ENCODE data around the gene TEDC1.

TEDC1 gene

DNA sequence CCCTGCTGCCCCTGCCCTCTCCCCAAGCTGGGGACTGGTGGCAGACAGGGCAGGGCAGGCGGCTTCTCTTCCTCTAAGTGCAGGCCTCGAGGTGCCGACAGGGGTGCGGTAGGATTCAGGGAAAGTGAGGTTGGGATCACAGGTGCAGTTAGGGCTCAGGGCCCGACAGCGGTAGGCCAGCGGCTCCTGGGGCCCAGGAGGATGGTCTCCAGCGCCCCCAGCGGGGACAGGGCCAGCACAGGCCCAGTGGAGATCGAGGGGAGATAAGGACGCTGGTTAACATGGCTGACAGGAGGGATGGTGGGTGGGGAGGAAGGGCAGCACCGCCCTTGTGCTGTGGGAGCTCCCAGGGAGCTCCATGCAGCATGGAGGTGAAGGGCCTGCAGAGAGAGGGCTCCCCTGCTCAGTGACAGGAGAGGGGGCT, 5.3 kb upstream of the TEDC1 start:
- Histone ChIP-seq H3K79me2 (ENCODE audit: control insufficient read depth, insufficient read depth, low read length) (no peaks in the 10 kb centered on the region), H3K9ac (ENCODE audit: low read length) (peak overlapping the region; percentile 34), H3K4me2 (ENCODE audit: low read length) (peak overlapping the region; percentile 54), H2BK120ac (ENCODE audit: low read depth, low read length) (no peak overlapping the region), H4K8ac (ENCODE audit: low read depth, low read length) (no peak overlapping the region), H3K27me3 (ENCODE audit: insufficient read depth, low read length, poor library complexity) (peaks cover 8% of the 10 kb centered on the region), H3K27ac (ENCODE audit: low read depth, low read length) (no peak overlapping the region), H3K36me3 (ENCODE audit: control insufficient read depth, insufficient read depth, low read length) (no peaks in the 10 kb centered on the region), H3K18ac (ENCODE audit: low read length) (no peak overlapping the region), H2BK15ac (replicated peaks; ENCODE audit: low read depth) (no peak overlapping the region), H3K4me1 (ENCODE audit: control insufficient read depth, low read depth, low read length) (peaks cover 5% of the 10 kb centered on the region), H3K56ac (ENCODE audit: low read length) (peak overlapping the region; percentile 73), H2BK5ac (ENCODE audit: low read length) (no peak overlapping the region), H3K79me1 (ENCODE audit: low read length) (no peaks in the 10 kb centered on the region), H3K4ac (ENCODE audit: low read depth, low read length) (no peak overlapping the region), H2AK5ac (ENCODE audit: low read length) (no peak overlapping the region), H3K4me3 (ENCODE audit: low read length) (no peak overlapping the region), H3K23ac (ENCODE audit: low read length) (no peak overlapping the region), H4K5ac (ENCODE audit: low read length) (no peak overlapping the region)
- no CpG with 5 or more reads among the region's 12 CpGs for WGBS (ENCODE audit: extremely low coverage, insufficient coverage, low lambda C conversion rate)
- DNase-seq, result peak; percentile 93

DNA sequence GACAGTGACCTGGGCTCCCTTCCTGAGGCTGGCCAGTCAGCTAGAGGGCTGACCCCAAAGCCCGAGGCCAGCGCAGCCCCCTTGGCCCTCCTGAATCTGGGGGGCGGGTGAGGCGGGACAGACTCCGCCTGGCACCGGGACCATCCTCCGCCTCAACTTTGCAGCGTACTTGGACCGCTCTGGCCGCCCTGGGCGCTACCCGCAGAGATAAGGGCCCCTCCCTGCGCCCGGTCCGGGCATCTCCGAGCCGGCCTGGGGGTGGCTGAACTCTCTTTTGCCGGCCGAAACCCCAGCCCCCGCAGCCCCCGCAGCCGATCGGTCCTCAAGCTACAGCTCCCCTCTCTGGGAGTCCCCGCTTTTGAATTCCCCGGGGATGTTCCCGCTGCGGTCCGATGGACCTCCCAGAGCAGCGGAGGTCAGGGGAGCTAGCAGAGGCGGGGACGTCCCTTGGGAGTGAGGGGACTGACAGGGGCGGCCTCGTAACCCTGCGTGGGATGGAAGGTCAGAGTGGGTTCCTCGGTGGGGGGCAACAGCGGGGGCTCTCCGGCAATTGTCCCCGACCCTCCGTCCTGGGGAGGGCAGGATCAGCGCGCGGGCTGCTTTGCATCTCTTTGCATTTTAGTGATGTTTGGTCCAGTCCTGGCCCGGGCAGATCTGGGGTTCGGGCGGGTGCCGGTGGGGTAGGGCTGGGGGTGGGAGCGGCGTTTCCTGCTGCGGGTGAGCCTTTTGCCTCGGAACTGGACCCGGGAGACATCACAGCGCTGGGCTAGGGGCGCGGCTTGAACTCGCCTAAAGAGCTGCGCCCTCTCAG, 4.7 kb upstream of the TEDC1 start, which contains the start of gene CRIP1:
Gene CRIP1 (plus strand): TSS at position 724 of the 811 bp plus-strand sequence. CDS start 374 bp downstream, outside the sequence.
- H3K4me3 ChIP-seq (ENCODE audit: low read length), result peak within 1 kb of the TSS; percentile 17
- no peak within 1 kb of the TSS for H2BK15ac ChIP-seq (replicated peaks; ENCODE audit: low read depth)

DNA sequence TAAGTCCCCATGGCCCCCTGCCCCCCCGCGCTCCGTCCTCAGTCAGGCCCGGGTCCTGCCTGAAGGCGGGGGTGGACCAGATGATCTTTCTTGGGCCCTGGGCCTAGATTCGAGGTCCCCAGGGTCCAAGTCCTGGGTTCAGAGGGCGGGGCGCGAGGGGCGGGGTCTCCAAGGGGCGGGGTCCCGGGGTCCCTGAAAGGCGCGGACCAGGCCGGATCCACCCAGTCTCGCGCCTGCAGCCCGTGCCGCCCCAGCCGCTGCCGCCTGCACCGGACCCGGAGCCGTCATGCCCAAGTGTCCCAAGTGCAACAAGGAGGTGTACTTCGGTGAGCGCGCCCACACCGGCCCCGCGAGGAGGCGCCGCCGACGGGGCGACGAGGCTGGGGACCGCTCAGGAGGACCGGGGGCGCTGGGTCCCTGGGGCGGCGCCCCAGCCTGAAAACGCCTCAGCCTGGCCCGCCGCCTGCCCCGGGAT, 4.0 kb upstream of the TEDC1 start:
- H3K23ac ChIP-seq (ENCODE audit: low read length), result no peak overlapping the region
- peak overlapping the region; percentile 70 for H3K9ac ChIP-seq (ENCODE audit: low read length)
- H3K18ac ChIP-seq (ENCODE audit: low read length), result peak overlapping the region; percentile 13
- H2BK15ac ChIP-seq (replicated peaks; ENCODE audit: low read depth), result no peak overlapping the region
- H2BK5ac ChIP-seq (ENCODE audit: low read length), result no peak overlapping the region
- H4K8ac ChIP-seq (ENCODE audit: low read depth, low read length), result no peak overlapping the region
- H3K4me2 ChIP-seq (ENCODE audit: low read length), result peak overlapping the region; percentile 54
- no peaks in the 10 kb centered on the region for H3K79me2 ChIP-seq (ENCODE audit: control insufficient read depth, insufficient read depth, low read length)
- peak overlapping the region; percentile 17 for H3K4me3 ChIP-seq (ENCODE audit: low read length)
- no peaks in the 10 kb centered on the region for H3K79me1 ChIP-seq (ENCODE audit: low read length)
- no peaks in the 10 kb centered on the region for H3K36me3 ChIP-seq (ENCODE audit: control insufficient read depth, insufficient read depth, low read length)
- H3K4ac ChIP-seq (ENCODE audit: low read depth, low read length), result no peak overlapping the region
- H4K5ac ChIP-seq (ENCODE audit: low read length), result no peak overlapping the region
- H2BK120ac ChIP-seq (ENCODE audit: low read depth, low read length), result no peak overlapping the region
- WGBS (ENCODE audit: extremely low coverage, insufficient coverage, low lambda C conversion rate), result no CpG with 5 or more reads among the region's 45 CpGs
- no peaks in the 10 kb centered on the region for H3K4me1 ChIP-seq (ENCODE audit: control insufficient read depth, low read depth, low read length)
- H3K27me3 ChIP-seq (ENCODE audit: insufficient read depth, low read length, poor library complexity), result peaks cover 8% of the 10 kb centered on the region
- H3K27ac ChIP-seq (ENCODE audit: low read depth, low read length), result no peak overlapping the region
- no peak for DNase-seq
- H3K56ac ChIP-seq (ENCODE audit: low read length), result peak overlapping the region; percentile 81
- no peak overlapping the region for H2AK5ac ChIP-seq (ENCODE audit: low read length)

More for the DNA sequence above, 4.7 kb upstream of the TEDC1 start, which contains the start of gene CRIP1:
- Histone ChIP-seq H3K23ac (ENCODE audit: low read length) (no peak within 1 kb of the TSS), H2BK5ac (ENCODE audit: low read length) (no peak within 1 kb of the TSS), H2AK5ac (ENCODE audit: low read length) (no peak within 1 kb of the TSS), H3K56ac (ENCODE audit: low read length) (peak within 1 kb of the TSS; percentile 81), H3K36me3 (ENCODE audit: control insufficient read depth, insufficient read depth, low read length) (no peaks in the 10 kb centered on the region), H3K27ac (ENCODE audit: low read depth, low read length) (no peak within 1 kb of the TSS), H4K8ac (ENCODE audit: low read depth, low read length) (no peak within 1 kb of the TSS), H3K79me2 (ENCODE audit: control insufficient read depth, insufficient read depth, low read length) (no peaks in the 10 kb centered on the region), H2BK120ac (ENCODE audit: low read depth, low read length) (no peak within 1 kb of the TSS), H3K9ac (ENCODE audit: low read length) (peak within 1 kb of the TSS; percentile 70), H3K79me1 (ENCODE audit: low read length) (no peaks in the 10 kb centered on the region), H3K18ac (ENCODE audit: low read length) (peak within 1 kb of the TSS; percentile 13), H4K5ac (ENCODE audit: low read length) (no peak within 1 kb of the TSS), H3K4me2 (ENCODE audit: low read length) (peak within 1 kb of the TSS; percentile 54), H3K4ac (ENCODE audit: low read depth, low read length) (no peak within 1 kb of the TSS), H3K4me1 (ENCODE audit: control insufficient read depth, low read depth, low read length) (peaks cover under 1% of the 10 kb centered on the region), H3K27me3 (ENCODE audit: insufficient read depth, low read length, poor library complexity) (peaks cover 8% of the 10 kb centered on the region)
- WGBS (ENCODE audit: extremely low coverage, insufficient coverage, low lambda C conversion rate), result no CpG with 5 or more reads among the region's 56 CpGs
- no peak for DNase-seq

DNA sequence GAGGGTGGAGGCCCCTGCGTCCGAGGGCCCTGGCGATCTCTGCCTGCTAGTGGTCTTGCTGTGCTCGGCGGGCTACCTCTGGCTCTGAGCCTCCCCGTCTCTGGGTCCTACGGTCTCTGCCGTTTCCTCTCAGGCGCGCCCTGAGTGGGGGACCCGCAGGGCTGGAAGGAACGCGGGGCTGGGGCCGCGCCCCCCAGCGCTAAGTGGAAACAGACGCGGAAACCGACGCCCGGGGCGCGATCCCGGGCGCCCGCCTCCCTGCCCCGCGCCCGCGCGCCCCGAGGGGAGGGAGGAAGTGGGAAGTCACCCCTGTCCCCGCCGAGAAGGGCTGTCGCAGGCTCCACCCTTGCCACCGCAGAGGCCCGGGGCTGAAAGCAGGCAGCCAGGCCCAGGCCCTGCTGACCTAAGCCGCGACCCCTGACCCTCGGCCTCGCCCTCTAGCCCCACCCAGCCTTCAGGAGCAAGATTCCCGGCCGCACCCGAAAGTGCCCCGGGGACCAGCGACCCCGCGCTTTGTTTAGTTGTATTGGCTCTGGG, 3.5 kb upstream of the TEDC1 start:
- H3K4me2 ChIP-seq (ENCODE audit: low read length), result peak overlapping the region; percentile 54
- H3K23ac ChIP-seq (ENCODE audit: low read length), result no peak overlapping the region
- no peaks in the 10 kb centered on the region for H3K79me2 ChIP-seq (ENCODE audit: control insufficient read depth, insufficient read depth, low read length)
- H3K9ac ChIP-seq (ENCODE audit: low read length), result peak overlapping the region; percentile 70
- H3K18ac ChIP-seq (ENCODE audit: low read length), result peak overlapping the region; percentile 13
- no peak overlapping the region for H4K8ac ChIP-seq (ENCODE audit: low read depth, low read length)
- peaks cover 8% of the 10 kb centered on the region for H3K27me3 ChIP-seq (ENCODE audit: insufficient read depth, low read length, poor library complexity)
- H3K27ac ChIP-seq (ENCODE audit: low read depth, low read length), result no peak overlapping the region
- WGBS (ENCODE audit: extremely low coverage, insufficient coverage, low lambda C conversion rate), result no CpG with 5 or more reads among the region's 48 CpGs
- H3K79me1 ChIP-seq (ENCODE audit: low read length), result no peaks in the 10 kb centered on the region
- no peak overlapping the region for H2AK5ac ChIP-seq (ENCODE audit: low read length)
- H3K4me3 ChIP-seq (ENCODE audit: low read length), result peak overlapping the region; percentile 17
- H2BK120ac ChIP-seq (ENCODE audit: low read depth, low read length), result no peak overlapping the region
- no peaks in the 10 kb centered on the region for H3K4me1 ChIP-seq (ENCODE audit: control insufficient read depth, low read depth, low read length)
- H3K36me3 ChIP-seq (ENCODE audit: control insufficient read depth, insufficient read depth, low read length), result no peaks in the 10 kb centered on the region
- H4K5ac ChIP-seq (ENCODE audit: low read length), result no peak overlapping the region
- peak overlapping the region; percentile 81 for H3K56ac ChIP-seq (ENCODE audit: low read length)
- no peak overlapping the region for H2BK15ac ChIP-seq (replicated peaks; ENCODE audit: low read depth)
- DNase-seq, result no peak
- H2BK5ac ChIP-seq (ENCODE audit: low read length), result no peak overlapping the region
- no peak overlapping the region for H3K4ac ChIP-seq (ENCODE audit: low read depth, low read length)

DNA sequence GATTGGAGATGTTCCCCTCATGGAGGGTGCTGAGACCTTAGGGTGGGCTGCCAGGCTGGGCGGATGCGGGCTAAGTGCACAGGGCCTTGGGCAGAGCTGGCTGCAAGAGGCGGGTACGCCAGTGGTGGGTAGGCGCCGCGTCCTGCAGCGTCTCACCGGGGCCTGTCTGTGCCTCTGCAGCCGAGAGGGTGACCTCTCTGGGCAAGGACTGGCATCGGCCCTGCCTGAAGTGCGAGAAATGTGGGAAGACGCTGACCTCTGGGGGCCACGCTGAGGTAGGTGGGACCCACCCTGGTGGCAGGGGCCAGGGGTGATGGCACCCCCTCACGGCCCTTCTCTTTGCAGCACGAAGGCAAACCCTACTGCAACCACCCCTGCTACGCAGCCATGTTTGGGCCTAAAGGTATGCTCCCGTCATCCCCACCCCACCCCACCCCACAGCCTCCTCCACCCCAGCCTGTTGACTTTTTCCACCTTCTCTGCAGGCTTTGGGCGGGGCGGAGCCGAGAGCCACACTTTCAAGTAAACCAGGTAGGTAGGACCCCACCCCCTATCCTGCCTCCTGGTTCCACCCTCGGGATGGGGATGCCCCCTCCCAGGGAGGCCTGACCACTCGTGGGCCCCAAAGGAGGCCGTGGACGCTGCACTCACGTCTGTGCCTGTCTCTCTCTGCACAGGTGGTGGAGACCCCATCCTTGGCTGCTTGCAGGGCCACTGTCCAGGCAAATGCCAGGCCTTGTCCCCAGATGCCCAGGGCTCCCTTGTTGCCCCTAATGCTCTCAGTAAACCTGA, 2.9 kb upstream of the TEDC1 start:
- no peaks in the 10 kb centered on the region for H3K4me1 ChIP-seq (ENCODE audit: control insufficient read depth, low read depth, low read length)
- no peak overlapping the region for H3K4me3 ChIP-seq (ENCODE audit: low read length)
- no CpG with 5 or more reads among the region's 26 CpGs for WGBS (ENCODE audit: extremely low coverage, insufficient coverage, low lambda C conversion rate)
- H2BK15ac ChIP-seq (replicated peaks; ENCODE audit: low read depth), result no peak overlapping the region
- H3K23ac ChIP-seq (ENCODE audit: low read length), result no peak overlapping the region
- no peak overlapping the region for H3K4me2 ChIP-seq (ENCODE audit: low read length)
- H2BK120ac ChIP-seq (ENCODE audit: low read depth, low read length), result no peak overlapping the region
- no peak overlapping the region for H2BK5ac ChIP-seq (ENCODE audit: low read length)
- H3K27ac ChIP-seq (ENCODE audit: low read depth, low read length), result no peak overlapping the region
- no peak overlapping the region for H4K5ac ChIP-seq (ENCODE audit: low read length)
- H3K79me2 ChIP-seq (ENCODE audit: control insufficient read depth, insufficient read depth, low read length), result no peaks in the 10 kb centered on the region
- H3K79me1 ChIP-seq (ENCODE audit: low read length), result no peaks in the 10 kb centered on the region
- H3K18ac ChIP-seq (ENCODE audit: low read length), result no peak overlapping the region
- no peak overlapping the region for H4K8ac ChIP-seq (ENCODE audit: low read depth, low read length)
- H2AK5ac ChIP-seq (ENCODE audit: low read length), result no peak overlapping the region
- H3K36me3 ChIP-seq (ENCODE audit: control insufficient read depth, insufficient read depth, low read length), result no peaks in the 10 kb centered on the region
- H3K56ac ChIP-seq (ENCODE audit: low read length), result no peak overlapping the region
- H3K27me3 ChIP-seq (ENCODE audit: insufficient read depth, low read length, poor library complexity), result peaks cover 8% of the 10 kb centered on the region
- no peak overlapping the region for H3K4ac ChIP-seq (ENCODE audit: low read depth, low read length)
- no peak for DNase-seq
- peak overlapping the region; percentile 70 for H3K9ac ChIP-seq (ENCODE audit: low read length)

All from mesendoderm (in vitro differentiated cells).